HuH-7.5 (cell line): Measurements from ENCODE around the gene MYO1F.
"Not testable (repeated sequence)": the region's sequence is repeated elsewhere in the genome, so short reads cannot be mapped to it uniquely, and the experiment has no call there.

ENCODE experiments used
- DNase-seq: peaks from one replicate; pipeline ENCODE4 v3.0.0; 2011; ENCODE audit warnings: low spot score

Gene MYO1F

DNA sequence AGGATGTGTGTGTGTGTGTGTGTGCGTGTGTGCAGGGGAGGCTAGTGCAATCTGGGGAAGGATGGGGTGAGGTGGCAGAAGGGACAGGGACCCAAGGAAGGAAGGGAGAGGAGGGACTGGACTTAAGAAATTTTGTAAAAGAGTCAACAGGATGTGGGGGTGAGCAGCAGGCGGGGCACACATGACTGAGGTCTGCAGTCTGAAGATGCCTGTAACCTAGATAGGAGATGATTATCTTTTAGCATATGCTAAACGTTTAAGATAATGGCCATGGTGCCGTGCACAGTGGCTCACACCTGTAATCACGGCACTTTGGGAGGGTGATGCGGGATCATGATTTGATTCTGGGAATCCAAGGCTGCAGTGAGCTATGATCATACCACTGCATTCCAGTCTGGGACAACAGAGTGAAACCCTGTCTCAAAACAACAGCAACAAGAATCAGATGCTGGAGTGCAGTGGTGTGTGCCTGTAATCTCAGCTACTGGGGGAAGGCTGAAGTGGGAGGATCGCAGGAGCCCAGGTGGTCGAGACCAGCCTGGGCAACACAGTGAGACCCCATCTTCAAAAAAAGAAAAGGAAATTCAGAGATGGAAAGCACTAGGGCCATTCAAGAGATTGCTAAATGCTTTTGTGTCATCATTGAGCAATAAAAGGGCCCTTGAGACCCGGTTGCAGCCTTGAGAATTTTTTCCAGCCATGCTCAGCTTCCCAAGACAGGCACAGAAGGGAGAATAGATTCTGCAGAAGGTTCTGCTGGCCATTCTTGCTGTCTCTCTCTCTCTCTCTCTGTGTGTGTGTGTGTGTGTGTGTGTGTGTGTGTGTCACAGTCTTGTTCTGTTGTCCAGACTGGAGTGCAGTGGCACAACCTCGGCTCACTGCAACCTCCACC lies 59.4 kb downstream of the MYO1F start:
- DNase-seq: no peak

DNA sequence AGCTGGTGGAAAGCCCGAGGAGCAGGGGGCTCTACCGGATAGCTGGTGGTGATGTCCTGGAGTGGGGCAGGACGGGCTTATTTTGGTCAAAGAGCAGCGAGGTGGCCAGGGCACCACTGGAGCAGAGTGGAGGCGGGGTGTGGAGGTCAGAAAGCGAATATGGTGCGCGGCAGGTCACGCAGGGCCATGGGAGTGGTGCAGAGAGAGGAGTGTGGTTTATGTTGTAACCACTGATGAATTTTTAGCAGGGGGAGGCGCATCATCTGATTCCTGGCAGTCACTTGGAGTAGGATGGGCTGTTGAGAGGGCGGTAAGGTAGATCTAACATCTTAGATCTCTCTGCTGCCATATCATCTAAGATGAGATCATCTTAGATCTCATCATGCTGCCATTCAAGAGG lies 61.9 kb downstream of the MYO1F start:
- DNase-seq: no peak

DNA sequence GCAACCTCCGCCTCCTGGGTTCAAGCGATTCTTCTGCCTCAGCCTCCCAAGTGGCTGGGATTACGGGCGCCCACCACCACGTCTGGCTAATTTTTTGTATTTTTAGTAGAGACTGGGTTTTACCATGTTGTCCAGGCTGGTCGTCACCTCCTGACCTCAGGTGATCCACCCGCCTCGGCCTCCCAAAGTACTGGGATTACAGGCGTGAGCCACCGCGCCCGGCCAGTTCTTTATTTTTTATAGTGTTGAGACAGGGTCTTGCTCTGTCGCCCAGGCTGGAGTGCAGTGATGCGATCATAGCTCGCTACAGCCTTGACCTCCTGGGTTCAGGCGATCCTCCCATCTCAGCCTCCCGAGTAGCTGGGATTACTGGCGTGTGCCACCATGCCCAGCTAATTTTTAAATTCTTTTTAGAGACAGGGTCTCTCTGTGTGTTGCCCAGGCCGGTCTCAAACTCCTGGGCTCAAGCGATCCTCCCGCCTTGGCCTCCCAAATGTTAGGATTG lies 62.7 kb downstream of the MYO1F start:
- DNase-seq: not testable (repeated sequence)

DNA sequence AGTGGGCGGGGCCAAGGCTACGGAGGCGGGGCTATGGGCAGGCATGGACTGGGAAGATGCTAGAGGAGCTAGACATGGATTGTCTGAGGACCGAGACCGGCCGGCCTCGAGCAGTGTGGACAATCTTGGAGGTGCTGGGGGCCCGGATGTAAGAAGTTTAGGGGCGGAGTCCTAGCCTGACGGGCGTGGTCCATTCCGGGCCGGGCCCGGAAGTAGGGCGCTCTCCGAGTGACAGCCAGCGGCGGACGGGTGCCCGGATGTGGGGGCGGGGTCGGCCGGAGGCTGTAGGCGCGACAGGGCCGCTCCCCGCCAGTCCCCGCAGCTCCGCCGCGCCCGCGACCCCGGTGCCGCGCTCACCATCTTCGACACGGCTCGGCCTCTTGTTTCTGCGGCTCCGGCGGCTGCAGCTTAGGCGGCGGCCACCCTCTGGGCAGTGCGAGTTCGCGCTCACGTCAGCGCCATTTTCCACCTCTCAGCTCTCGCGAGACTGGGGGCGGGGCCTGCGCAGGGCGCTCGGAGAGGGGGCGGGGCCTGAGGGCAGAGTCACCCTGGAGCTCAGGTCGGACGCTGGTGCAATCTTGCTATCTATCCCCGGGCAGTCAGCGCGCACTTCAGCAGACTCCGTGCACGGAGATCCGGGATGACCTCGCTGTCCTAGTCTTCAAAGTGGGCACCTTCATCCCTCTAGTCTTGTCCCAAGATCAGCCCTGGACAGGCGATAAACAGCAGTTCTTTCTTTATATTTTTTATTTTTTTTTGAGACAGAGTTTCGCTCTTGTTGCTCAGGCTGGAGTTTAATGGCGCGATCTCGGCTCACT lies 63.3 kb downstream of the MYO1F start, which contains the start of gene ZNF414:
Gene ZNF414 (minus strand): TSS at position 481 of the 818 bp plus-strand sequence. CDS start 121 bp downstream, at position 360.
- peak; percentile 99 for DNase-seq

DNA sequence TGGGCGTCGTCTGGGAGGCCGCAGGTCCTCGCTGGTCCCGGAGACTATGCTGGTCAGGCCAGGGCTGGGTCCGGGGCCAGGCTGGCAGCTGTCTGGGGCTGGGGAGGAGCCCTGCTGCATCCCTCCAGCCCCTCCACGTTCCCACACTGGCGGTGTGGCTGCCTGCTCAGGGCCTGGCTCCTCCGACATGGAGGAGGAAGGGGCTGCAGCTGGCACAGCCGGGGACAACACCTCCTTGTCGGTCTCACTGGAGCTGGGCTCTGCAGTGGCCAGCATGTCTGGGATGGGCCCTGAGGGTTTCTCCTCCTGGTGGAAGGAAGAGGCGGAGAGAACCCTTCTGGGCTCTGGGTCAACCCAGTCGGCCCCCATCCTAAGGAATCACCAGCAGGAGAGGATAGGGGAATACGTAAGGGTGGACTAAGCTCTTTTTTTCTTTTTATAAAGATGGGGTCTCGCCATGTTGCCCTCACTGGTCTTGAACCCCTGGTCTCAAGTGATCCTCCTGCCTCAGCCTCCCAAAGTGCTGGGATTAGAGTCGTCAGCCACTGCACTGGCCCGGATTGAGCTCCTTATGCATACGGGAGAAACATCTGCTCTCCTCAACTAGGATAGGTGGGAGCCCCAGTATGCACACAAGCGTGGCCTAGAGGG lies 64.1 kb downstream of the MYO1F start:
- no peak for DNase-seq

DNA sequence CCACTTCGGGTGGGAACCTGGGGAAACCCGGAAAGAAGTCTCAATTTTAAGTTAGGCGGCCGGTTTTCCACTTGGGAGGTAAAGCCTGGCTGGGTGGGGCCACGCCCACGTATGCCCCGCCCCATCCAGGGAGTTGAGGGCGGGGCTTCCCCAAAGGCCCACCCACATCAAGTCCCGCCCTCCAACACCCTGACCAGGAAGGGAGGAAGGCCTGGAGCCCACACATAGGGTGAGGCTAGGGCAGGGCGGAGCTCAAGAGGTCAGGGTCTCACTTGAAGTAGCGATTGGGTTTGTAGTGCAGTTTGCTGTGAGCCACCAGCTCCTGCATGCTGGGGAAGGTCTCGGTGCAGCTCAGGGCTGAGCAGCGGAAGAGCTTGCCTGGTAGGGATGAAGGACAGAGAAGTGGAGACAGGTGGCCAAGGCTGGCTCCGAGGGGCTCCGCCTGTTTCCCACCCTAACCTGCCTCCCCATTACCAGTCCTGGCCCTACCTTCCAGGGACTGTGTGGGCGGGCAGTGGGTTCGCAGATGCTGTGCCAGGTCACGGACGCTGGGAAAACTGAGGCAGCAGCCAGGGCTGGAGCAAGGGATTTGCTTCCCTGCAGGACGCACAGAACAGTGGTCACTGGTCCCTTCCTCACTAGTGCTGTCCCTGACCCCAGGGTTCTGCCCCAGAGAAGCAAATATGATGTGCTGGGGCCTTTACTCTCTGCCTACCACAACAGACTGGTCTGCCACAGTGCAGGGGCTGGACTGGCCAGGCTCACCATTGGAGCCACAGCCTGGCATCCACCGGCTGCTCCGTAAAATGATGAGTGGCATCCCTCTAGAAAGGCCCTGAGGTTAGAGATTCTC lies 64.9 kb downstream of the MYO1F start:
- peak; percentile 74 for DNase-seq

DNA sequence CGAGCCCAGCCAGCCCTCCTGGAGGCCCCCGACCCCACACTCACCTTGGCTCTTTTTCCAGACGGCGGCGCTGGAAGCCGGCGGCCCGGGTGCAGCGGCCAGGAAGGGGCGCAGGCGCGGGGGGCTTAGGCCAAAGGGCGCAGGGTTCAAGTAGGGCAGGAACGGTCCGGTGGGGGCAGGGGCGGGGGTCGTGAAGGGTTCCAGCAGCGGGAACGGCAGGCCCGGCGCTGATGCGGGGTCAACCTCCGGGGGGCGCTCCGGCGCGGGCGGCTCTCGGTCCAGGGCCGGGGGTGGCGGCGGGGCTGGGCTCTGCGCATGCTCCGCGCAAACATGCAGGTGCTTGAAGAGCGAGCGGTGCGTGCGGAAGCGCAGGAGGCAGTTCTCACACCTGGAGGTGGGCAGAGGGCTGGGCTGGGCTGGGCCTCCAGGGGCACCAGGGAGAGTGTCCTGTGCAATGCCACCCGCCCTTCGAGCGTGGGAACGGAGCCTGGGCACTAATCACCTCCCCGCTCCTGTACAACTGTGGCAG lies 65.6 kb downstream of the MYO1F start:
- no peak for DNase-seq

DNA sequence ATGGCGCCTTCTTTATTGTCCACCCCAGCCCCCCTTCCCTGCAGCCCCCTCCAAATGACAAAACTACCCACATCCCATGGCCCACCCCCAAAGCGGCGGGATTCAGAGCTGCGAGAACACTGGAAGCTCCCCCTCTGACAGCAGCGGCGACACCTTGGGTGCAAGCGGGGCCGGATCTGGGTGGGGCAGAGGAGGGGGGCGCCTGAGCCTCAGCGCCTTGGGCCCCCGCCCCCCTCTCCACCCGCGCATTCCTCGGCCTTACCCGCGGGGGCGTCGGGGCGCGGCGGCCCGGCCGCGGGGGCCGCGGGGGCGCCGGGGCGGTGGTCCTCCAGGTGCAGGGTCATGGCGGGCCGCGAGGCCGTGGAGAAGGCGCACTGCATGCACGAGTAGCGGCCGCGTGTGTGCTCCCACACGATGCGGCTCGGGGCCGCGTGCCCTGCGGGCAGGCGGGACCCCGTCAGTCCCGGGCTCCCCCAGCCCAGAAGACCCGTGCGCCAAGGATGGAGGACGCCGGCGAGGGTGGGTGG lies 66.6 kb downstream of the MYO1F start:
- DNase-seq: no peak

DNA sequence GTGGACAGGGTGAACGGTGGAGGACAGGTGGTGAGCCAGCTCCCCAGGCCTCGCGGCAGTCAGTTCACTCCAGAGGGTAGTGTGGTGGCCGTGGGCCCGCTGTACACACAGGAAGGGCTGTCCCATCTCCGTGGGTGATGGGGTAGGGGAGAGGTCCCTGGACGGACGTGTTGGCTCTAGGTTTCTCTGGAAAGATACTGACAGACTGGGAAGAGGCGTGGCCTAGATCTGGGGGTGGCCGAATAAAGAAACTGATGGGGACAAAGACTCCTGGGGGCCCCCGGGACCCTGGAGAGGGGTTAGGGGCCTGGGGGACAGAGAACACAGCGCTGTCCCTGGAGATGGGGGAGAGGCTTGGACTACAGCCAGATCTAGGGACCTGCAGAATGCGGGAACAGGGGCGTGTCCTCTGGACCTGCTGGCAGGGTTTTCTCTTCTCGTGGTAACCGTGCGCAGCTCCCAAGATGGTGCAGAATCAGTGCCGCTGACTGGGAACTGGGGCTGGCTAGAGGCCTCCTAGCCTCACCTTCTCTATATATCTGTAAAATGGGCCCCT lies 70.8 kb downstream of the MYO1F start:
- no peak for DNase-seq

DNA sequence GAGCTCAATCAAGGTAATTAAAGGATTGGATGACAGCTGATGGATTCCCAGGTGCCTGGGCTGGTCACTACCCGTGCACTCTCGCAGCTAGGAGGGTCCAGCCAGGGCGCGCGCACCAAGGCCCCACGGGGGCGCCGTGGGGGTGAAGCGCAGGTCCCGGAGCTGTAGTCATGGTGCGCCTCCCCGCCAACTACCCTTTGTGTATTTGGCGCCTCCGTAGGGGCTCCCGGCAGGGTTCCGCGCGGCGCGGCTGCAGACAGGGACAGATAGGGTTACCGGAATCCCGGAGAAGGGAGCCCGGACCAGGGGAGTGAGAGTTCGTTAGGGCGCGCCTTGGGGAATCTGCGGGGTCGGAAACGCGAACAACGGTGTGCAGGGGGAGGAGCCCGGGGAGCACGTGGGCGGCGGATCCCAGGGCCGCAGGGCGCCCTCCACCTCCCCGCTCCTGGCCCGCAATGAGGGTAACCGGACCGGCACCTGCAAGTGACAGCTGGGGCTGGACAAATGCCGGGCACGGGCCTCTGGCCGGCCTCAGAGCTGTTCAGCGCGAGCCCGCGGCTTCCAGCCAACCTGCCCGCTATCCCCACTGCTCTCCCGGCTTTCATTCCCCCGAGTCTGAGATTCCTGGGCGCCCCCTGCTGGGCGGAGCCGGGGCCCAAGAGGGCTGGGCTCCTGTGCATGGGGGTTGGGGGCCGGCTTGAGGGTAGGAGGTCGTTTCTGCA lies 71.4 kb downstream of the MYO1F start:
- peak; percentile 99 for DNase-seq

DNA sequence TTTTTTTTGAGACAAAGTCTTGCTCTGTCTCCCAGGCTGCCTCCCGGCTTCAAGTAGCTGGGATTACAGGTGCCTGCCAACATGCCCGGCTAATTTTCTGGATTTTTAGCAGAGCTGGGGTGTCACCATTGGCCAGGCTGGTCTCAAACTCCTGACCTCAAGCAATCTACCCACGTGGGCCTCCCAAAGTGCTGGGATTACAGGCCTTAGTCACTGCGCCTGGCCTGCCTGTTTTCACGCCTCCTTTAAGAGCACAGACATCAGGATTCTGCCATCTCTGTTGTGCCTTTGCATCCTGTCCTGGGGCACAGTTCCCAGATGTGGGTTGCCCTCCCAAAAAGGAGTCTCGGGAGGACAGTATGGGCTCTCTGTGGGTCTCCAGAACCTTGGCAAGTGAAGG lies 72.3 kb downstream of the MYO1F start:
- DNase-seq: no peak

DNA sequence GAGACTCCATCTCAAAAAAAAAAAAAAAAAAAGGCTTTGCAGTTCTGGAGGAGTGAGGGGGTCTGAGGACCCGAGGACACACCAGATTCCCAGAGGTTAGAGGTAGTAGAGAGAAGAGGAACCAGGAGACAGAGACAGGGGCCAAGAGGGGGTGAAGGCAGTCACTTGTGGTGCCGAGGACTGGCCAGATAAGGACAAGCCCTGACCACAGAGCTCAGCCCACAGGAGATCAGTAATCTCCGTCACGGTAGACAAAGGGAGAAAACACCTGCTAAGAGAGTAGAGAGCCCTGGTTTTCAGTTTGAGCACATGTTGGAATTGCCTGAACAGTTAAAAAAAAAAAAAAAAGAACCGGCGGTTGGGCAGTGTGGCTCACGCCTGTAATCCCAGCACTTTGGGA lies 73.1 kb downstream of the MYO1F start:
- no peak for DNase-seq

DNA sequence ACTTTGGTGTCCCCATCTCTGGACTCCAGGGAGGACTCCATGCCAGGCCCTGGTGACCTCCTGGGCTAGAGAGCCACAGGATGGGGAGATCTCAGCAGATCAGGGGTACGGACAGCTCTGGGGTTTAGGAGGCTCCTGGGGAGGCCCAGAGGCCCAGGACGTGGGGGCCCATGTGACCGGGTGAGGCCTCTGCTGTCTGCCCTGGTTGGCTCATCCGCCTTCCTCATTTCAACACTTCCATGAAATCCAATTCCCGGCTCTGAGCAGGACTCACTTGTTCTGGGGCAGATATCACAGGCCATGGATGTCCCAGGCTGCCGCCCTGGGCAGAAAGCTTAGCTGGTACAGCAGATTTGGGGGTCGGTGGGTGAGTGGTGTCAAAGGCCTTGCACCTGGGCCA lies 73.7 kb downstream of the MYO1F start:
- DNase-seq: no peak

DNA sequence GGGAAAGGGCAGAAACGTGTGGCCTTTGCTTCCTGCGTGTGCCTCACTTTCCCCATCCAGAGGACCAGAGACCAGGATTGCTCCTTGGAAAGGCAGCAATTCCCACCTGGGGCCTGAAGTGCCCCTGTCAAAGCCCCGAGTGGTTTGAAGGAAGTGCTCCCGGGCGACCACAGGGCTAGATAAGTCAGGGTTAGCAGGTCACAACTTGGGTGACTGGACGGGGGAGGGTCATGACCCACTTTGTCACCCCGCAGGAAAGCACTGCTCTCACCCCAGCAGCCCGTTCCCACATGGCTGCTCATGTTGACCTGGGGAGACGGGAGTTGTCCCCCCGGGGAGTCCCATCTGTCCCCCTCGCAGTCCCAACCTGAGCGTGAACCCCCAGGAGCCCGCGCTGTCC lies 75.3 kb downstream of the MYO1F start:
- DNase-seq: no peak

DNA sequence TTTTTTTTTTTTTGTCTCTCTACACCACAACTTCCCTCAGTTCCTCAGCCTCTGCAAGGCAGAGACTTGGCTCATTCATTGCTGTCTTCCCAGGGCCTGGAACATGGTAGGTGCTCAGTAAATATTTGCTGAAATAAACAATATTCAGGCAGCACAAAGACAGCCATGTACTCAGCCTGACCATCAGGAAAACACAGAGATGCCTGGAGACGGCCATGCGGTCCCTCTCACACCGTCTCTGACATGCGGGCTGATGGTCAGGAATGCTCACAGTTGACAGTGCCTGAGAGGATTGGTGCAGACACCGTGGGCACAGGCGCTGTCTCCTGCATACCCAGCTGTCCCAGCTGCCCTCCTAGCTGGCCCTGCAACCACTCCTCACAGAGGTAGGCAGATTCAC lies 75.7 kb downstream of the MYO1F start:
- no peak for DNase-seq

DNA sequence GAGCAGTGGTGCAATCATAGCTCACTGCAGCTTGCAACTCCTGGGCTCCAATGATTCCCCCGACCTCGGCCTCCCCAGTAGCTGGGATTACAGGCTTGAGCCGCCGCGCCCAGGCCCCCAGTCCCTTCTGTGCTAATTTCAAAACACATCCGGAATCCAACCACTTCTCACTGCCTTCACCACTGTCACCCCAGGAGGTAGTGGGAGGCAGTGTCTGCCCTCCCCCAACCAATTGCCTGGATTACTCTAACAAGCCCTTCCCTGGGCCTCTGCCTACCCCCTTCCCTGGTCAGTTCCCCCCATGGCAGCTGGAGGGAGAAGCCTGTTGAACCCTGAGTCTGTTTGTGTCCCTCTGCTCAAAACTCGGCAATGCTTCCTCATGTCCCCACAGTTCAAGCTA lies 77.1 kb downstream of the MYO1F start:
- DNase-seq: no peak

DNA sequence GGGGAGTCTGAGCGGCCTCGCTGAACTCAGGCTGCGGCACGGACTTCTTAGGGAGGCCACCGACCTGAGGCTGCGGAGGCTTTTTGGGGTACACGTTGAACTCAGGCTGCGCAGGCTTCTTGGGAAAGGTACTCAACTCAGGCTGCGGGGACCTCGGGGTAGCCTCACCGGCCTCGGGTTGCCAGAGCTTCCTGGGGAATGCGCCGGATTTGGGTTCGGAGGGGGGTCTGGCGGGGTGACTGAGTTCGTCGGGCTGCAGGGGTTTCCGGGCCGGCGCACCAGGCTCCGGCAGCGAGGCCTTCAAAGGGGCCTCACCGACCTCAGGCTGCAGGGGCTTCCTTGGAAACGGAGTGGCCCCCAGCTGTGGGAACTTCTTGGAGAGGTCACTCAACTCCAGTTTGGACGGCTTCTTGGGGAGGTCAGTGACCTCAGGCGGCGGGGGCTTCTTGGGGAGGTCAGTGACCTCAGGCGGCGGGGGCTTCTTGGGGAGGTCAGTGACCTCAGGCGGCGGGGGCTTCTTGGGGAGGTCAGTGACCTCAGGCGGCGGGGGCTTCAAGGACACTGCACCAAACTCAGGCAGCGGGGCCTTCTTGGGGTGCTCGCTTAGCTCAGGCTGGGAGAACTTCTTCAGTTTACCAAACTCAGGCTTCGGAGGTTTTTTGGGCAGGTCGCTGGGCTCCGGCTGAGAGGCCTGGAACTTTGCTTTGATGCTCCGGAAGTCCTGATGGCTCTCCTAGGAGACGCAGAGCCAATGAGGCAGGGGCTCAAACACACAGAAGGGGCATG lies 78.0 kb downstream of the MYO1F start:
- no peak for DNase-seq

DNA sequence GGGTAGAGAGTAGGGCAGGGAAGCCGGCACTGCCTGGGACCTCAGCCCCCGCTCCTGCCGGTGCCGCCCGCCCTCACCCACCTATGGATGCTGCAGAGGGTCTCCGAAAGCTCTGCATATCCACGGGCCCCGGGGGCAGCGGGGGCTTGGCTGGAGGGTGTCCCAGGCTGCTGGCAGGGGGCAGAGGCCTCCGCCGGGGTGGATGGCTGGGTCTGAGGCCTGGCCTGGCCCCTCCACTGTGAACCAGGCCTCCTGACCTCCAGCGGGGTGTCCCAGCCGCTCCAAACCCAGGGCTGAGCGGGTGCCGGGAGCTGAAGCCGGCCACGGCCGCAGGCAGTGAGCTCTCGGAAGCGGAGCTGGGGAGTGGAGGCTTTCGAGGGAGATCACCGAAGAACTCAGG lies 78.9 kb downstream of the MYO1F start:
- no peak for DNase-seq

DNA sequence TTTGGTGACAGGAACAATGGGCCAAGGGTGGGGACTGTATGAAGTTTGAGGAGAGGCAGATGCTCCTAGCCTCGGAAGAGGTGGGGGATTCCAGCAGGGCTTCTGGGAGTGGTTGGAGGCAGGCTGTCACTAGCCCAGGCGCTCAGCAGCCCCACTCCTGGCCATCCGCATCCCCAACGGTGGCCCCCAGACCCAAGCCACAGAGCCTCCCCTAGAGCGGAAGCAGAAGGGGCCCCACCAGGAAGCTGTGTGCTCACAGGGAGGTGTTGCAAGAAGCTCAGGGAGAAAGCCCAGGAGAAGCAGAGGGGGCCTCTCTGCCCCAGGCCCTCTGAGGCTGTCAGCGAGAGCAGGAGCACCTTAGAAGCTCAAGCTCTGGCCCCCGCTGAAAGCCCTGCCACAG lies 83.1 kb downstream of the MYO1F start:
- DNase-seq: no peak
